NT2/D1 (cell line): ENCODE results near the gene ADAMTSL1.

Experiments used
- SUZ12 ChIP-seq: IDR thresholded peaks from 2 replicates; pipeline ENCODE4 v1.6.1; 2011; ENCODE audit not compliant: insufficient read length, insufficient read depth; ENCODE audit errors: extremely low read depth
- YY1 ChIP-seq: IDR thresholded peaks from 2 replicates; pipeline ENCODE4 v1.6.1; 2011; ENCODE audit not compliant: insufficient read length, insufficient read depth
- ZNF274 ChIP-seq: IDR thresholded peaks from 2 replicates; pipeline ENCODE4 v1.6.1; 2011; ENCODE audit warnings: mild to moderate bottlenecking, low read depth, low read length

DNA sequence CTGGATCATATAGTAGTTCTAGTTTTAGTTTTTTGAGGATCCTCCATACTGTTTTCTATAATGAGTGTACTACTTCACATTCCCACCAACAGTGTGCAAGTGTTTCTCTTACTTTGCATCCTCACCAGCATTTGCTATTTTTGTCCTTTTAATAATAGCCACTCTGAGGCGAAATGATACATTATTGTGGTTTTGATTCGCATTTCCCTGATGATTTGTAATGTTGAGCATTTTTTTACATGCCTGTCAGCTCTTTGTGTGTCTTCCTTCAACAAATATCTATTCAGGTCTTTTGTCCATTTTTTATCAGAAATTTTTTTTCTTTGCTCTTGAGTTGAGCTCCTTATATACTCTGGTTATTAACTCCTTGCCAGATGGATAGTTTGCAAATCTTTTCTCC lies 114.0 kb downstream of the ADAMTSL1 start:
- no peak for TF ChIP-seq YY1
- no peak for TF ChIP-seq ZNF274
- no peak for TF ChIP-seq SUZ12
